ENCODE data around the gene CDC42BPG.
"Not testable (repeated sequence)": the region's sequence is repeated elsewhere in the genome, so short reads cannot be mapped to it uniquely, and the experiment has no call there.

Gene CDC42BPG

GRCh38 chr11:64848826-64849597, 4.6 kb upstream of the CDC42BPG start:
- DNase-seq, result no peak

- DNase-seq, result no peak
Measured at GRCh38 chr11:64848214-64848825, 3.9 kb upstream of the CDC42BPG start.

- peak; percentile 94 for DNase-seq
Measured at GRCh38 chr11:64846998-64847666, 2.7 kb upstream of the CDC42BPG start.

GRCh38 chr11:64845776-64846129, 1.3 kb upstream of the CDC42BPG start:
- not testable (repeated sequence) for DNase-seq

GRCh38 chr11:64845129-64845775, 799 bp upstream of the CDC42BPG start:
- DNase-seq, result no peak

- DNase-seq, result no peak
Measured at GRCh38 chr11:64843686-64844329, 645 bp downstream of the CDC42BPG start.

GRCh38 chr11:64842851-64843685, 1.4 kb downstream of the CDC42BPG start:
- DNase-seq, result no peak

- DNase-seq, result no peak
Measured at GRCh38 chr11:64842366-64842759, 2.1 kb downstream of the CDC42BPG start.

GRCh38 chr11:64841592-64842365, 2.7 kb downstream of the CDC42BPG start:
- no peak for DNase-seq

- DNase-seq, result no peak
Measured at GRCh38 chr11:64839887-64840782, 4.3 kb downstream of the CDC42BPG start.

GRCh38 chr11:64839335-64839734, 5.1 kb downstream of the CDC42BPG start:
- no peak for DNase-seq

GRCh38 chr11:64838600-64839334, 5.7 kb downstream of the CDC42BPG start:
- DNase-seq, result no peak

- no peak for DNase-seq
Measured at GRCh38 chr11:64837887-64838351, 6.5 kb downstream of the CDC42BPG start.

GRCh38 chr11:64836448-64837072, 7.9 kb downstream of the CDC42BPG start:
- DNase-seq, result no peak

- DNase-seq, result no peak
Measured at GRCh38 chr11:64835616-64836447, 8.6 kb downstream of the CDC42BPG start.

- no peak for DNase-seq
Measured at GRCh38 chr11:64834723-64835615, 9.5 kb downstream of the CDC42BPG start.
